T-helper 2 cell (primary cell): ENCODE data around the gene AMT.
A peak's percentile ranks its signal among the peaks of the same experiment; 100 is the strongest.

Experiments used
- DNase-seq, 5 experiments: peaks; one replicate each; pipeline versions ENCODE4 v3.0.0 to v3.0.0-alpha.2; 2012 to 2022

The AMT gene

GRCh38 chr3:49388289-49388820, 33.9 kb downstream of the AMT start:
- no peak for DNase-seq

- no peak for DNase-seq
These were observed 34.6 kb downstream of the AMT start for GRCh38 chr3:49387721-49388120.

GRCh38 chr3:49386056-49386756, 36.1 kb downstream of the AMT start:
- no peak for DNase-seq

GRCh38 chr3:49385617-49386016, 36.7 kb downstream of the AMT start:
- no peak for DNase-seq

GRCh38 chr3:49383387-49383786, 38.9 kb downstream of the AMT start:
- no peak for DNase-seq

- no peak for DNase-seq
These were observed 43.9 kb downstream of the AMT start for GRCh38 chr3:49378249-49378895.

- peak in 3 of 5 experiments; percentile 18 to 76 (median 22) for DNase-seq
These were observed 44.8 kb downstream of the AMT start for GRCh38 chr3:49377483-49377882.

- DNase-seq = no peak
These were observed 50.3 kb downstream of the AMT start for GRCh38 chr3:49371946-49372345.

GRCh38 chr3:49370585-49371290, 51.5 kb downstream of the AMT start:
- no peak for DNase-seq
